HG02970 (cell line): ENCODE results near the gene SF3B3.
"Not testable (repeated sequence)": the region's sequence is repeated elsewhere in the genome, so short reads cannot be mapped to it uniquely, and the experiment has no call there.

Experiments
- ATAC-seq: cut with Tn5 transposase; IDR thresholded peaks from one replicate; pipeline ENCODE4 v1.9.1; 2021; ENCODE audit warnings: mild to moderate bottlenecking, moderate library complexity, moderate number of reproducible peaks; ENCODE audit not compliant: unreplicated experiment, low FRiP score

The SF3B3 gene

GRCh38 chr16:70510216-70510615 is 13.4 kb upstream of the SF3B3 start:
- no peak for ATAC-seq

GRCh38 chr16:70511833-70512232 is 11.8 kb upstream of the SF3B3 start:
- ATAC-seq: no peak

- no peak for ATAC-seq
Measured at GRCh38 chr16:70512456-70512855, 11.2 kb upstream of the SF3B3 start.

GRCh38 chr16:70520612-70521297 is 2.9 kb upstream of the SF3B3 start:
- ATAC-seq: no peak

GRCh38 chr16:70522216-70523075 is 1.2 kb upstream of the SF3B3 start:
- ATAC-seq: no peak

- ATAC-seq: peak; percentile 71
Measured at GRCh38 chr16:70523076-70523742, 407 bp upstream of the SF3B3 start, which contains the start of gene COG4. Gene COG4 (minus strand): TSS chr16:70523554. CDS start chr16:70523543, 11 bp downstream.

- not testable (repeated sequence) for ATAC-seq
Measured at GRCh38 chr16:70524399-70524825, 796 bp downstream of the SF3B3 start.

- no peak for ATAC-seq
Measured at GRCh38 chr16:70526403-70526802, 2.8 kb downstream of the SF3B3 start.

- ATAC-seq: no peak
Measured at GRCh38 chr16:70527315-70527996, 3.8 kb downstream of the SF3B3 start.

GRCh38 chr16:70529051-70529777 is 5.6 kb downstream of the SF3B3 start:
- ATAC-seq: no peak

- not testable (repeated sequence) for ATAC-seq
Measured at GRCh38 chr16:70529954-70530353, 6.3 kb downstream of the SF3B3 start.

- no peak for ATAC-seq
Measured at GRCh38 chr16:70534971-70535370, 11.4 kb downstream of the SF3B3 start.

- ATAC-seq: no peak
Measured at GRCh38 chr16:70540994-70541393, 17.4 kb downstream of the SF3B3 start.

- ATAC-seq: no peak
Measured at GRCh38 chr16:70544548-70544947, 20.9 kb downstream of the SF3B3 start.

- no peak for ATAC-seq
Measured at GRCh38 chr16:70548936-70549335, 25.3 kb downstream of the SF3B3 start.

- ATAC-seq: no peak
Measured at GRCh38 chr16:70550082-70550481, 26.5 kb downstream of the SF3B3 start.

GRCh38 chr16:70551788-70552187 is 28.2 kb downstream of the SF3B3 start:
- ATAC-seq: no peak

- ATAC-seq: no peak
Measured at GRCh38 chr16:70552675-70553074, 29.1 kb downstream of the SF3B3 start.

GRCh38 chr16:70553645-70554044 is 30.0 kb downstream of the SF3B3 start:
- ATAC-seq: no peak

- ATAC-seq: no peak
Measured at GRCh38 chr16:70556063-70556462, 32.4 kb downstream of the SF3B3 start.
